GM18508 (cell line): ENCODE measurements around the gene TESK2.

Experiments used
- ATAC-seq: cut with Tn5 transposase; IDR thresholded peaks from one replicate; pipeline ENCODE4 v1.9.1; 2021; ENCODE audit warnings: moderate number of reproducible peaks; ENCODE audit not compliant: insufficient read depth, unreplicated experiment

TESK2 gene

DNA sequence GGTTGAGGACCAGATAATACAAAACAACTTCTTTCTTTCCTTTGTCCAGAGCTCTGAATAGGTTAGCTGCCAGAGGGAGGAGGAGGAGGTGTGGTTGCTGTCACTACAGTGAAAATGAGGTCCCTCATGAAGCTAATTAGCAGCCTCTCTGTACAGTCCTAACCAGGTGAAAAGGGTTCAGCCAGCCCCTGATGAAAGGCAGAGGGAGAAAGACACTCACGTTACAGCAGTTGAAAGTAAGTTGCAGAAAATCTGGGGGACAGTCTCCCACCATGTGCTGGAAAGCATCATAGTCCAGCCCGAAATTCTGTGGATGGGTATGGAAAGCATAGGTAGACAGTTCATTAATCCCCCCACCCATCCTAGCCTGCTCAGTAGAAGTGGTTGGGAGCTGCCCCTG is 144.5 kb downstream of the TESK2 start:
- no peak for ATAC-seq

DNA sequence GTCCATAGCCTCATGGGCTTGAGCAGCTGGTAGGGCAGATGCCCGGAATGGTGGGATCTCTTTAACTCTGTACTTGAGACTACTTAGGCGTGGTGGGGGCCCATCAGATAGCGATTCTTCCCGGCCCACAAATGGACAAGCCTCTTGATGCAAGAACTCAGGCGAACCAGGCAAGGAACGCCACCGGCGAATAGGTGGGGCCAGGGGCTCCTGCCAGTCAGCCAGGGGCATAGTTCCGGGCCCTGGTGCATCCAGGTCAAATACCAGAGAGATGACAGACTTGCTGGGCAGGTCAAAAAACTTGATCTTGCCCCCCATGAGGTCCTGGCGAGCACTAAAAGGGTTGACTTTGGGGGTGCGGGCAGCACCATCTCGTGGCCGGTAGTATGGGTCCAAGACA is 145.9 kb downstream of the TESK2 start:
- ATAC-seq = no peak

DNA sequence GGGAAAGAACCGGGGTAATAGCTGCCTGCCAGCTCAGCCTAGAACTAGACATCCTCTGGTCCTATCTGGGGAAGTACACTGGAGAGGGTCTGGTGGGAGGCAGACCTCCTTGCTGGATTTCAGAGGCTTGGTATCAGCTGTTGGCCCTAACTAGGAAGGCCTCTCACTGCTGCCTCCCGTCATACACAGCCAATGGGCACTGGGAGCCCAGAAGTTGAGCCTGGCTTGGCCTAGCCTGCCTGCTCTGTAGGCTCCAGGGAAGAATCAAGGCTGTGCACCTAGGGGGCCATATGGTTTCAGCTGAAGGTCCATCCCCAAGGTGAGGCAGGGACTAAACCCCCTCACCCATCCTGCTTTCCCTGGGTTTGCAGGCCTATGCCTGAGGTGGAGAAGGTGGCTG is 146.5 kb downstream of the TESK2 start:
- no peak for ATAC-seq

DNA sequence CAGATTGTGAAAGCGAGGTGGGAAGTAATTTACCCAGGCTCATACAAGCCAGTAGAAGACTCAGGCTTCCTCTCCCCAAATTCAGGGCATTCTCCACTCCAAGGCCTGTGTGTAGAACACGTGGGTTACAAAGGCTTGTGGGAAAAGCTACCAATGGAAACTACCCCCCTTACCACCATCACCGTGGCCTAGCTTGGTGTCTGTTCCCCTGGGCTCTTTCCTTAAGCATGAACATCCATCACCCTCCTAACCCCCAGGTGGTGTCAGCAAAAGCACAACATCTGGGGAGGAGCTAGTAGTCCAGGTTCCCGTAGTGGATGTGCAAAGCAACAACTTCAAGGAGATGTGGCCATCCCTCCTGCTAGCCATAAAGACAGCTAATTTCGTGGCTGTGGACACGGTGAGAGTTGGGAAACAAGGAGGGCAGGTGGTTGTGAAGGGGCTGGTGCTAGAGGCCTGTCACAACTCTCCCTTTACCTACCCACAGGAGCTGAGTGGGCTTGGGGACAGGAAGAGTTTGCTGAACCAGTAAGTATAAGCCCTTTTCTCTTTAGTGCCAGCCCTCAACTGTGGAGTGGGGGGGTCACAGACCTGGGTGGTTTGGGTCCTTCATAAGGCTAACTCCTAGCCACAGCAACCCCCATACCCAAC is 150.0 kb downstream of the TESK2 start:
- ATAC-seq = no peak

DNA sequence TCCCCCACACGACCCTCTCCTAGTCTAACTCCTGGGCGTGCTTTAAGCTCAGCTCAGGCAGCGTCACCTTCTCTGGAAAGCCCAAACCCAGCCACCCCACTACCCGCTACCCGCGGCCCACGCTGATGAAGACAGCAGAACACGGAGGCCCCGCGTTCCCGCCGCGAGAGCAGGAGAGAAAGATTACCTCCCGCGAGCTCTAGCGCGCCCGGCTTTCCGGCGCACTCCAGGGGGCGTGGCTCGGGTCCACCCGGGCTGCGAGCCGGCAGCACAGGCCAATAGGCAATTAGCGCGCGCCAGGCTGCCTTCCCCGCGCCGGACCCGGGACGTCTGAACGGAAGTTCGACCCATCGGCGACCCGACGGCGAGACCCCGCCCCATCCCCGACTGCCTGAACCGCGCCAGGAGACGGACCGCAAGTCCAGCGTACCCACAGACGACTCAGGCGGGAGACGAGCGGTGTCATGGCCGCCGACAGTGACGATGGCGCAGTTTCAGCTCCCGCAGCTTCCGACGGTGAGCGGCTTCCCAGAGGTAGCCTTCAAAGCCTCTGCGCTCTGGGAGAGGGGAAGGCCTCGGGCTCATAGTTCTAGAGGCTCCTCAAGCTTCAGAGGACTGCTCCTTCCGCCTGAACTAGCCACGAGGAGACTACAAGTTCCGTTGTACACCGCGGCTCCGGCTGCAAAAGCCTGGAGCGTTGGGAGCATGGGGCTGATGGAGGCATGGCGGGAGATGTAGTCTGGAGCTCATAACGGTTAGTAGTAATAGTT is 151.0 kb downstream of the TESK2 start, which contains the start of the genes MUTYH and TOE1:
MUTYH (minus strand) TSS at position 652 of the 770 bp plus-strand sequence. CDS start 5,935 bp downstream, outside the sequence.
TOE1 (plus strand) TSS at position 382 of the 770 bp plus-strand sequence; CDS start at position 465, 83 bp downstream.
- peak; percentile 45 for ATAC-seq

DNA sequence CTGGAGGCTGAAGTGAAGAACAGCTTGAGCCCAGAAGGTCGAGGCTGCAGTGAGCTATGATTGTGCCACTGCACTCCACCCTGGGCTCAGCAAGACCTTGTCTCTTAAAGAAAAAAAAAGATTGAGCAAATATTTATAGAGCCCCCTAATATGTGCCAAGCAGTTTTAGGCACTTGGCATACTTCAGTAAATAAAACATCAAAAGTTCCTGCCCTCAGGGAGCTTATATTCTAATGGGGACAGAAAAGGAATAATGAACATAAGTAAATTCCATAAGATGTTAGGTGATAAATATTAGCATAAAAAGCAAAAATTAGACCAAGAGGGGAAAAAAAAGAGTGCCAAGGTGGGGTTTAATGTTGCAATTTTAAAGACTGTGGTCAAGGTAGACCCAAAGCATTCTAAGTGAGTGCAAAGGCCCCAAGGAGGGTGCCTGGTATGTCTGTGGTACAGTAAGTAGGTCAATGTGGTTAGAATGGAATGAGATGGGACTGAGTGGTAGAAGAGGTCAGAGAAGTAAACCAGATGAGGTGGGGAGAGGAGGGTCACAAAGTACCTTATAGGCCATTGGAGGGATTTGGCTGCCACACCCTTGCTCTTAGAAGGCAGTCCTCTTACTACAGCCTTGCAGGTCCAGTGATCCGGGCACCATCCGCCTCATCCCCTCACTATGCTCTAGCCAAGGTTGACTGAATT is 153.2 kb downstream of the TESK2 start:
- ATAC-seq = no peak

DNA sequence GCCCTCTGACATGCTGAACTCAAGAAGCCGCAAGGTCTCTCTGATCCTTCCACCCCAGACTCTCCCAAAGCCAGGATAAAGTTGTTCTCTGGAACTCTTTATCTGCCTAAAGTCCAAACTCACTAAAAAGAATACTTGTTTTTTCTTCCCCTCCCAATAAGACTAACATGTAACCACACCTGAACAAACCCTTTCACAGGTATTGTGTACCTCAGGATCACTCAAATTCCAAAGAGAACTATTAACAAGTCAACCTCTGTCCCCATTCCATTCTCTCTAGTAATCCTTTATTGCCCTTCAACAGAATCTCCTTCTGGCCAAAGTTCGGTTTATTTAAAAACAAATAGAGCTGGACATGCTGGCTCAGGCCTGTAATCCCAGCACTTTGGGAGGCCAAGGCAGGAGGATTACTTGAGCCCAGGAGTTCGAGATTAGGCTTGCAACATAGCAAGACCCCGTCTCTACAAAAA is 155.1 kb downstream of the TESK2 start:
- no peak for ATAC-seq

DNA sequence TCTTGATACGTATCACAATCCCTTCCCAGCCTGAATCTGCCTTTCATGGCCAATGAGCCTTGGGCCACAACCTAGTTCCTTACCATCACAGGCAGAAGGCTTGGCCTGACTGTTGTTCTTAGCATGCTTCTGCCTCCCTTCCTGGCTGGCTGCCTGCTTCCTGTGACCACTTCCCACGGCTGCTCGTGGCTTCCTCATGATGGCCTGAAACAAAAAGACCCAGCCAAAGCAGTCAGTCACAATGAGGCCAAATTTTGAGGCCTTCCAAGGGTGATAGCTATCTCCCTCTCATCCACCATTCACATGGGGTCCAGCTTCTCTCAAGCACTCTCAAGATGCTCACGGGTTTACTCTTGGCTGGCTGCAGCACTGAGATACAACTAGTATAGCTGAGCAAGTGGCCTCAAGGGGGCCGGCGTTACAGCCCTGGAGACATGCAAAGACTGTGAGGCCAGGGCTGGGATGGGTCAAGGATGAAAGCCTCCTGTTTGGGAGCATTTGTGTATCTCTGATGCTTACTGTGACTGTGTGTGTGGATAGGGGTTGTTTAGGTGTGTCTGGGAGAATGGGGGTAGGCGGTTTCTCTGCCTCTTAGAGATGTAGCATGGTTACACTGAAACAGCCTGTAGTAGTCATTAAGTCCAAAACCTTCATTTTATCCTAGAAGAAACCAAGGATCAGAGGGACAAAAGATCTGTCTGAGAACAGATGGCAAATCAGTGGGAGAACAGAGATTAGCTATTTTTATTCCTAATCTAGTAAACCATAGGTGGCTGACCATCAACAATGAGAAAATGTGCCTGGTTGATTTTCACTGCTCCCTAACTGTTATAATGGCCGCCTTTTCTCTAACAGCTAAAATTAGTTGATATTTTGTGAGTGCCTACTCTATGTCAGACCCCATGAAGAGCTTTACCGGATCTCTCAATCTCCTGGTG is 156.4 kb downstream of the TESK2 start:
- ATAC-seq = no peak

DNA sequence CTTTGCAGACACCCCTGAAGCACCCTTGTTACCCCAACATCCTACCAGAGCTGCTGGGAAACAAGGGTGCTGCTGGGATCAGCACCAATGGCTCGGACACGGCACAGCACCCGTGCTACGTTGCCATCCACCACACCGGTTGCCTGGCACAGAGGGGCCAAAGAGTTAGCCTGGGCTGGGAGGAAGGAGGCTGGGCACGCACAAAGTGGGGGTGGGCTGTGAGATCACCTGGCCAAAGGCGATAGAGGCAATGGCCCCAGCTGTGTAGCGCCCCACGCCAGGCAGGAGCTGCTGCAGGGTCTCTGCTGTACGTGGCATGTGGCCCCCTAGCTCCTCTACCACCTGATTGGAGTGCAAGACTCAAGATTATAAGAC is 158.6 kb downstream of the TESK2 start:
- ATAC-seq = no peak

DNA sequence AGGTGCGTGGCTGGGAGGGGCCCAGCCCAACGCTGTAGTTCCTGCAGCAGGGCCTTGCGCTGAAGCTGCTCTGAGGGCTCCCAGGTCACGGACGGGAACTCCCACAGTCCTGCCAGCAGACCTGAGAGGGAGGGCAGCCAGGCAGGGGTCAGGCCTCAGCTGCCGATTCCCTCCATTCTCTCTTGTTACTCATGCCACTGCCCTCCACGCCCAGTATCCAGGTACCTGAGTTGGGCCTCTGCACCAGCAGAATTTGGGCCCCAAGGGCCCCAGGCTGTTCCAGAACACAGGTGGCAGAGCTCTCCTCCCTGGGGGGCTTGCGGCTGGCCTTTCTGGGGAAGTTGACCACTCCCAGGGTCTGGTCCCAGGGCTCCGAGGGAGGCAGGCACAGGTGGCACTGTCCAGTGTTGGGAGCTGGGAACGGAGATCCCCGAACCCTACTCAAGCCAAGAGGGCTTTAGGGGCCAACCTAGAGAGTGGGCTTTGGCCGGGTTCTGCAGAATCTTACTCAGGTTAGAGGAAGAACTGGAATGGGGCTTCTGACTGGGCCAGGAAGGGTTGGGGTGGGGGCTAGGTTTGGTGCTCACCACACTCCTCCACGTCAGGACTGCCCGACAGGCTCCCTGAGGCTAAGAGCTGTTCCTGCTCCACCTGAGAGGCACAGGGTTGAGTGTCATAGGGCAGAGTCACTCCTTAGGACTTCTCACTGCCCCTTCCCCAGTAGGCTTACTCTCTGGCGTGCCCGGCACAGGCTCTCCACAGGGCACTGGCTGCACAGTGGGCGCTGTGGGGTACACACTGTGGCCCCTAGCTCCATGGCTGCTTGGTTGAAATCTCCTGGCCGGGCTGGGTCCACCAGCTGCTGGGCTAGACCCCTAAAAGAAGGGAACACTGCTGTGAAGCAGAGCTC is 159.3 kb downstream of the TESK2 start:
- no peak for ATAC-seq

DNA sequence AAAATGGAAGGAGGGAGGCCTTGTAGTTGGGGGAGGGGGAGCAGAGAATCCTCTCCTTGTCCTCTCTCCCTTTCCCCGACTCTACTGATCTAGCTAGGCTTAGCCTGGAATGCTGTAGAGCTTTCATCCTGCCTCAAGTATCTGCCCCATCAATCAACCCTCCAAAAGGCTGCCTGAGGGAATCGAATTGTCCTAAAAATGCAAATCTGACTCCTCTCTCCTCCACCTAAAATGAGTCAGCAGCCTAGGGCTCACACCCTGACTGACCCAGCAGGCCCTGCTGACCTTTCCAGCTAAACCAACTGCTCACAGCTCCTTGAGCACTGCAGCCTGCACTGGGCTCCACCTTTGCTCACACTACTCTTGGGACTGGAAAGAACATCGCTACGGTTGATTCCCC is 161.5 kb downstream of the TESK2 start:
- ATAC-seq = no peak

DNA sequence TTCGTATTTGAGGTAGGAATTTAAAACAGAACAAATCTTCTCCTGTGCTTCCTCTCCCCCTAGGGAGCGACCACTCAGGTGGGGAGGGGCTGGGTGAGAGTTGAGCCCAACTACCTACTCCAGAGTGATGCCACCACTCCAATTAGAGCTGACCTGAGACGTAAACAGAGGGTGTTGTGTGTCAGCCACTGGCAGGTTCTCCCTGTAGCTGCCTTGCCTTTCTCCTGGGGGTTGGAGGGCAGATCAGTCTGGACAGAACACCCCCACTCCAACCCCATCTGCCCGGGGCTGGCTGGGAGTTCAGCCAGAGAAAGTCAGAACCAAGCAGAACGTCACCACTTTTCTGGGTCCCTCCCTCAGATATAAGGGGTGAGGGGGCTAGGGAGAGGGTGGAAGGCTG is 162.3 kb downstream of the TESK2 start:
- ATAC-seq = no peak

DNA sequence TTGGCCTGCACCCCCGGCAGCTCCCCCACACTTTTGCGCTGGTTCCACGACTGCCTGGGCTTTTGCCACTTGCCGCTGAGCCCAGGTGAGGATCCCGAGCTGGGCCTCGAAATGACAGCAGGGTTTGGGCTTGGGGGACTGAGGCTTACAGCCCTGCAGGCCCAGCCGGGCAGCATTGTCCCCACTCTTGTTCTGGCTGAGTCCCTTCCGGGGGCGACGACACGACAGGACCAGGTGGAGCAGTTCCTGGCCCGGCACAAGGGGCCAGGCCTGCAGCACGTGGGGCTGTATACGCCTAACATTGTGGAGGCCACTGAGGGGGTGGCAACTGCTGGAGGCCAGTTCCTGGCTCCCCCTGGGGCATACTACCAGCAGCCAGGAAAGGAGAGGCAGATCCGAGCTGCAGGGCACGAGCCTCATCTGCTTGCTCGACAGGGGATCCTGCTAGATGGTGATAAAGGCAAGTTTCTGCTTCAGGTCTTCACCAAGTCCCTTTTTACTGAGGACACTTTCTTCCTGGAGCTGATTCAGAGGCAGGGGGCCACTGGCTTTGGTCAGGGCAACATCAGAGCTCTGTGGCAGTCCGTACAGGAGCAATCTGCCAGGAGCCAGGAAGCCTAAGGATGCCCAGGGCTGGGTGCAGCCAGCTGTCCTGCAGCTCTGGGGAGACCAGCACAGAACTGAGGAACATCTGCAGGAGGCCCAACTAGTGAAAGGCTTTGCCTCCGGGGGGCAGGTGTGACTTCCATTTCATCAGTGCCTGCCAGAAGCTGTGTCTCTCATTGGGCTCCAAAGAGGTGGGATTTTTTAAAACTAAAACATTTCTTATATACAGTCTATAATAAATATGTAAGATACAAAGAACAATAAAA is 163.1 kb downstream of the TESK2 start:
- ATAC-seq = no peak

DNA sequence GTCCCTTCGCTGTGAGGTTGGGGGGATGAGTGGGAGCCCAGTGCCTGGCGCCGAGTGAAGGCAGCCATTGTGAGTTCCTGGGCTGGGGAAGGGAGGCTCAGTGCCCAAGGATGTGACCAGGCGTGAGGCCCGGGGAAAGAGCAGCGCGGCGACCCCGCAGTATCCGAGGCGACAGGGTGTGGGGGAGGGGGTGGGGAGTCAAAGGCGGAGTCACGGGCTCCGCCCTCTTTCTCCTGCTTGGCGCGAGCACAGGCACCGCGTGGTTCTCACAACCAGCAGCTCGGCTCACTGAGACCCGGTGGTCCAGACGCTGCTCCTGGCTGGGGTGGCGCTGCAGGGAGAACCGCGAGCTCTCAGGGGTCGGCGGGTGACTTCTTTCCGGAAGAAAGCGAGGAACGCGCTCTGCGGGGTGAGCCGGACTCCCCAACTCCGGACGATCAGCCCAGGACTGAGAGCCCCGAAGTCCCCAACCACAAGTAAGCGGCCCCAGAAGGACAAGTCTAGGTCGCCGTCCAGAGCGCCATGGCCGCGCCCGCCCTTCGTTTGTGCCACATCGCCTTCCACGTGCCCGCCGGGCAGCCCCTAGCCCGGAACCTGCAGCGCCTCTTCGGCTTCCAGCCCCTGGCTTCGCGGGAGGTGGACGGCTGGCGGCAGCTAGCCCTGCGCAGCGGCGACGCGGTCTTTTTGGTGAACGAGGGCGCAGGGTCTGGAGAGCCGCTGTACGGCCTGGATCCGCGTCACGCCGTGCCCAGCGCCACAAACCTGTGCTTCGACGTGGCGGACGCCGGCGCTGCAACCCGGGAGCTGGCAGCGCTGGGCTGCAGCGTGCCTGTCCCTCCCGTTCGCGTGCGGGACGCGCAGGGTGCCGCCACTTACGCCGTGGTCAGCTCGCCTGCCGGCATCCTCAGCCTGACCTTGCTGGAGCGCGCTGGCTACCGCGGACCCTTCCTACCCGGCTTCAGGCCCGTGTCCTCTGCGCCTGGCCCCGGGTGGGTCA is 164.0 kb downstream of the TESK2 start, which contains the start of gene HPDL:
HPDL (plus strand) TSS at position 269 of the 997 bp plus-strand sequence; CDS start at position 523, 254 bp downstream.
- no peak for ATAC-seq

DNA sequence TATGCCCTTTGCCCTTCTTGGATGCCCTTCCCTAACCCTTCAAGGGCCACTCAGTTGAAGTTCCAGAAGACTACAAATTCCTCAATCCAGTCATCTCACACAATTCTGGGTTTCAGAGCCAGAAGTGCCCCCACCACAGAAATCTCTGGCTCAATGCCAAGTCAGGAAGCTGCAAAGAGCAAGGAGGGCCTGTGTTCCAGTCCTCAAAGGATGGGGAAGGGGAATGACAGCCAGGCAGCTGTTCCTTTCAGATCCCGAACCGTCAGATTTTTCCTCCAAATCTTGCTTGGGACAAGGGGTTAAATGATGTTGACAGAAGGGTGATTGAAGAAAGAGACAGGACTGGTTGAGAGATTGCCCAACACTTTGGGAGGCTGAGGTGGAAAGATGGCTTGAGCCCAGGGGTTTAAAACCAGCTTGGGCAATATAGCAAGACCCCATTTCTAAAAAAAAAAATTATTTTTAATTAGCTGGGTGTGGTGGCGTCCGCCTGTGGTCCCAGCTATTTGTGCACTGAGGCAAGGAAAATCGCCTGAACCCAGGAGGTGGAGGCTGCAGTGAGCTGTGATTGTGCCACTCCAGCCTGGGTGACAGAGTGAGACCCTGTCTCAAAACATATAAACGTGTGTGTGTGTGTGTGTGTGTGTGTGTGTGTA is 165.0 kb downstream of the TESK2 start:
- no peak for ATAC-seq

DNA sequence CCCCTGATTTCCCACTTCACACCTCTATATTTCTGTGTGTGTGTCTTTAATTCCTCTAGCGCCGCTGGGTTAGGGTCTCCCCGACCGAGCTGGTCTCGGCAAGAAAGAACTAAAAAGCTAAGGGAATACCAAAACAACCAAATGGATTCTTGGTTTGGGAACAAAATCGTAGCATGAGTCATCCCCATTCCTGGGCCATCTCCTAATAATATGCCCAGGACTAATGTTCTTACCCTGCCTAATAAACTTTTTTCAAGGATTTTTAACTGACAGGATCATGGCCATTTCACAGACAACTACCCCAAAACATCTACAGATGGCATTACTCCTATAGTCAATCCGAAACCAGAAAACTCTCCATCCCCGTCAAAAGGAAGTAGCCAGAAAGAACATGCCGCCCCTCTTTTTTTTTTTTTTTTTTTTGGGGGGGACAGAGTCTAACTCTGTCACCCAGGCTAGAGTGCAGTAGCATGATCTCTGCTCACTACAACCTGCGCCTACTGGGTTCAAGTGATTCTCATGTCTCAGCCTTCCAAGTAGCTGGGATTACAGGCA is 168.4 kb downstream of the TESK2 start:
- ATAC-seq = no peak
